Stromal cell of bone marrow (primary cell): ENCODE data around the gene KIAA1671.
A peak's percentile ranks its signal among the peaks of the same experiment; 100 is the strongest.

ENCODE experiments used
- DNase-seq: peaks from one replicate; pipeline ENCODE4 v3.0.0-alpha.2; 2012; ENCODE audit warnings: low read depth

KIAA1671 gene

GRCh38 chr22:25146307-25146706 lies 193.8 kb downstream of the KIAA1671 start:
- no peak for DNase-seq

GRCh38 chr22:25146906-25147641 lies 194.6 kb downstream of the KIAA1671 start:
- DNase-seq = no peak

- DNase-seq = no peak
Observed at GRCh38 chr22:25147642-25147928, 195.1 kb downstream of the KIAA1671 start.

GRCh38 chr22:25148149-25148691 lies 195.7 kb downstream of the KIAA1671 start:
- DNase-seq = no peak

GRCh38 chr22:25149014-25149413 lies 196.5 kb downstream of the KIAA1671 start:
- DNase-seq = no peak

GRCh38 chr22:25153961-25154666 lies 201.6 kb downstream of the KIAA1671 start:
- DNase-seq = peak; percentile 82

- no peak for DNase-seq
Observed at GRCh38 chr22:25154667-25154999, 202.1 kb downstream of the KIAA1671 start.

- DNase-seq = no peak
Observed at GRCh38 chr22:25156736-25157135, 204.2 kb downstream of the KIAA1671 start.

GRCh38 chr22:25159028-25159427 lies 206.5 kb downstream of the KIAA1671 start:
- DNase-seq = no peak

- DNase-seq = no peak
Observed at GRCh38 chr22:25160120-25160996, 207.8 kb downstream of the KIAA1671 start.

GRCh38 chr22:25161017-25161915 lies 208.8 kb downstream of the KIAA1671 start:
- no peak for DNase-seq

- DNase-seq = no peak
Observed at GRCh38 chr22:25161916-25162530, 209.5 kb downstream of the KIAA1671 start.

GRCh38 chr22:25162561-25162960 lies 210.0 kb downstream of the KIAA1671 start:
- DNase-seq = no peak

- no peak for DNase-seq
Observed at GRCh38 chr22:25165785-25166184, 213.3 kb downstream of the KIAA1671 start.

GRCh38 chr22:25166266-25167040 lies 213.9 kb downstream of the KIAA1671 start:
- no peak for DNase-seq

- DNase-seq = no peak
Observed at GRCh38 chr22:25167082-25167481, 214.6 kb downstream of the KIAA1671 start.

GRCh38 chr22:25167834-25168601 lies 215.5 kb downstream of the KIAA1671 start:
- DNase-seq = no peak

GRCh38 chr22:25169278-25170031 lies 216.9 kb downstream of the KIAA1671 start:
- DNase-seq = no peak
